Right cardiac atrium (tissue), 5 donors: ENCODE results near the gene SPDYC. TPM values are rescaled to one million over a fixed set of nuclear protein-coding genes. Genes with fewer than 3 reads are reported as not detected.
A peak's percentile ranks its signal among the peaks of the same experiment; 100 is the strongest.

Experiments used
- ATAC-seq, 2 donors: fragments of 200-7000 bp; cut with Tn5 transposase; one replicate each; pipeline versions ENCODE4 v1.8.0 to v1.9.1; 2020; ENCODE audit warnings: moderate library complexity in 2 of 2, mild to moderate bottlenecking in 1 of 2
- DNase-seq, 3 donors: peaks; one replicate each; pipeline ENCODE4 v3.0.0-alpha.2; 2020
- H3K27ac ChIP-seq: one replicate; pipeline ENCODE4 v1.5.1; 2013; ENCODE audit warnings: mild to moderate bottlenecking, low read length, control low read depth, moderate library complexity
- H3K27me3 ChIP-seq: one replicate; pipeline ENCODE4 v1.6.1; 2013; ENCODE audit not compliant: control insufficient read depth, insufficient read depth
- H3K4me1 ChIP-seq: one replicate; pipeline ENCODE4 v1.6.1; 2013; ENCODE audit warnings: low read length; ENCODE audit not compliant: control insufficient read depth, insufficient read depth
- H3K4me3 ChIP-seq: one replicate; pipeline ENCODE4 v1.5.1; 2013; ENCODE audit warnings: low read length, control low read depth
- H3K9me3 ChIP-seq: one replicate; pipeline ENCODE4 v1.6.1; 2013; ENCODE audit warnings: low read length; ENCODE audit not compliant: control insufficient read depth
- WGBS: extraction: QIAGEN DNeasy Blood & Tissue Kit; methylation state at CpG from one replicate; pipeline ENCODE4 v1.1.7; 2013; 5-methylcytosine and 5-hydroxymethylcytosine counted together
- intact Hi-C, 4 donors: fragments of 100-400 bp; cut with DNase I; formaldehyde crosslinking; loops; one replicate each; pipeline versions ENCODE4 v1.11.0 to v1.14.0; 2022 to 2023
- polyA plus RNA-seq: library from polyadenylated mRNA; stranded (reverse); fragments of 200-250 nt; gene quantifications from one replicate; pipeline ENCODE4 v1.2.3, GENCODE V29; 2013
- total RNA-seq, 4 donors: library from RNA; stranded (reverse); fragmentation: NEBNext Ultra II Directional; extraction: Animal tissue kit (Norgen Biotek cat#: 25700); gene quantifications; one replicate each; pipeline ENCODE4 v1.2.1, GENCODE V29; 2021
- donor health status: healthy with polysubstance abuse.
- donor health status: DM: no; HTN: yes; CAD: no.
- donor health status: DM: no; HTN: no; CAD: no.
- donor health status: DM: no; HTN: yes; CAD: no; lungs with severe emphysema.
- donor health status: DM: yes; HTN: yes; CAD: no.

Gene SPDYC
- total and polyA plus RNA-seq, 5 donors = not detected

GRCh38 chr11:65128182-65129145 is 41.6 kb upstream of the SPDYC start:
- DNase-seq (peak in 1 of 3 donors; percentile 47), ATAC-seq (no peak)
- H3K27me3 ChIP-seq = no peaks in the 10 kb centered on the region
- H3K9me3 ChIP-seq = no peaks in the 10 kb centered on the region
- H3K4me3 ChIP-seq = no peak overlapping the region
- no peak overlapping the region for H3K27ac ChIP-seq
- peaks cover 3% of the 10 kb centered on the region for H3K4me1 ChIP-seq
- intact Hi-C loops = no loop called here
- 81% methylated on average over 15 of the region's 15 CpGs for WGBS

GRCh38 chr11:65129649-65130441 is 40.2 kb upstream of the SPDYC start:
- Histone ChIP-seq H3K27ac (no peak overlapping the region), H3K27me3 (no peaks in the 10 kb centered on the region), H3K9me3 (no peaks in the 10 kb centered on the region), H3K4me1 (peaks cover 3% of the 10 kb centered on the region), H3K4me3 (no peak overlapping the region)
- intact Hi-C loops = loop anchor here in 1 of 4 donors (10.0 kb wide), 1 partner anchor 315 kb away; the partner anchor contains the start of gene MEN1
- WGBS = 87% methylated on average over 13 of the region's 13 CpGs
- DNase-seq = peak in 1 of 3 donors; percentile 38
- no peak for ATAC-seq

- WGBS = 81% methylated on average over 19 of the region's 19 CpGs
- no peak for ATAC-seq
- peak in 1 of 3 donors; percentile 50 for DNase-seq
Observed at GRCh38 chr11:65130631-65131416, 39.2 kb upstream of the SPDYC start.

DNA sequence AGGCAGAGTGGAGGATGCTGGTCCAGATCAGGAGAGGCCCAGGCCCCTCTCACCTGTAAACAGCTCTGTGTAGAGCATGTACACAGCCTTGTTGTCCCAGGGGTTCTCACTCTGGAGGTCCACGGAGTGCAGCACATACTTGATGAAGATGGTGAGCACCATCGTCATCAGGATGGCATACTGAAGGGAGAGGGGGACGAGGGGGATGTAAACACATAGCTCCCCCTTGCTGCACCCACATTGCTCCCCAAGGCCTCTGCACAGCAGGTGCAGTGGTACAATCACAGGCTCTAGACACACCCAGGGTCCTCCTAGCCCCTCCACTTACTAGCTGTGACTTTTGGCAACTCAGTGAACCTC is 38.6 kb upstream of the SPDYC start:
- Histone ChIP-seq H3K27me3 (no peaks in the 10 kb centered on the region), H3K4me3 (no peak overlapping the region), H3K27ac (no peak overlapping the region), H3K4me1 (peaks cover 6% of the 10 kb centered on the region), H3K9me3 (no peaks in the 10 kb centered on the region)
- intact Hi-C loops = loop anchor here in 1 of 4 donors (10.0 kb wide), 1 partner anchor 317 kb away; the partner anchor contains the start of gene MEN1
- no peak for DNase-seq
- 75% methylated on average over 3 of the region's 3 CpGs for WGBS
- ATAC-seq = no peak

More at GRCh38 chr11:65130631-65131416, 39.2 kb upstream of the SPDYC start:
- Histone ChIP-seq H3K9me3 (no peaks in the 10 kb centered on the region), H3K27ac (no peak overlapping the region), H3K27me3 (no peaks in the 10 kb centered on the region), H3K4me1 (peaks cover 6% of the 10 kb centered on the region), H3K4me3 (no peak overlapping the region)
- intact Hi-C loops = loop anchor here in 1 of 4 donors (10.0 kb wide), 1 partner anchor 316 kb away; the partner anchor contains the start of gene MEN1

DNA sequence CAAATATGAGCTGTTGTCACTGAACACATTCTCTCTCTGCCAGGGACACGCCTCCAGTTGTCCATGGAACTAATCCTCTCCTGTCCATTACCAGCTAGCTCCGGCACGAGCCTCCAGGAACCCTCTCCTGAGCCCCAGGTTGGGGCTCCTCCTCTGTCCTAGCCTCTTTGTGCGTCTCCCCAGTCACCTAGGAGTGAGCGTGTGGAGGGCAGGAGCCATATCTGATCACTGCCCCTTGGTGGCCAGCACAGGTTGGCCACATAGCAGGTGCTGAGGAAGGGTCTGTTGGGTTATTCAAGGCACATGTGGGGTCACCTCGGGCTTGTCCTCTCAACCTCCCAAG is 38.2 kb upstream of the SPDYC start:
- H3K4me3 ChIP-seq = no peak overlapping the region
- WGBS = 73% methylated on average over 6 of the region's 6 CpGs
- H3K4me1 ChIP-seq = peaks cover 6% of the 10 kb centered on the region
- H3K27ac ChIP-seq = no peak overlapping the region
- no peaks in the 10 kb centered on the region for H3K9me3 ChIP-seq
- H3K27me3 ChIP-seq = no peaks in the 10 kb centered on the region
- ATAC-seq (no peak), DNase-seq (no peak)
- intact Hi-C loops = loop anchor here in 1 of 4 donors (10.0 kb wide), 1 partner anchor 317 kb away; the partner anchor contains the start of gene MEN1

GRCh38 chr11:65132238-65132987 is 37.6 kb upstream of the SPDYC start:
- Histone ChIP-seq H3K4me1 (peaks cover 6% of the 10 kb centered on the region), H3K4me3 (no peak overlapping the region), H3K27ac (no peak overlapping the region), H3K27me3 (no peaks in the 10 kb centered on the region), H3K9me3 (no peaks in the 10 kb centered on the region)
- 70% methylated on average over 10 of the region's 10 CpGs for WGBS
- intact Hi-C loops = loop anchor here in 1 of 4 donors (10.0 kb wide), 1 partner anchor 318 kb away; the partner anchor contains the start of gene MEN1
- ATAC-seq (no peak), DNase-seq (peak in 1 of 3 donors; percentile 57)

DNA sequence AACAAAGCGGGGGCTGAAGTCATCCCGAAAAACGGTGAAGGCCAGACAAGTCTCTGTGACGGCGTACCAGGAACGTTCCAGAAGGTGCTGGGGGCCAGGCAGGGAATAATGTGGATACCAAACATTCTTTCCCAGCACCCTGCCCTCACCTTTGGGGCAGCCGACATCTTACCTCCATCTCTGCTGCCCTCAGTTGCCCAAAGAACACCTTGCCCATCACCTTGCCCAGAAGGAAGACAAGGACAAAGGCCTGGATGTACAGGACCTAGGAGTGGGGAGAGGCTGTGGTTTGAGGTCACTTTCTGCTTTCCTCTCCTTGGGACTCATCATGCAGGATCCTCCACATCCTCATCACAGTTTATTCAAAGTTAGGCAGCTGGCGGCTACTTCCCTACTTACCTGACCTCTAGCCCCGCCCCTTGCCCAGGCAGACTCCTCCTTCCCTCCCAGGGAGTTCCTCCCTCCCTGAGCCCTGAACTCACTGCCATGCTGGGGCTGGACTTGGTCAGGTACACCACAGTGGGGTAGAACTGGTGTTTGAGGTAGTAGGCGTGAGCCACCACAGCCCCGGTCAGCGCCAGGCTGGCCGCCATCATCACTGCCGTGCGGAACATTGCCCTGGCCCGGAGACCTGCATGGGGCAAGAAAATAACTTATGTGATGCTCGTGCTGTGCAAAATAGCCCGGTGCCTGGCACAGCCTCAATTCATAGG is 36.9 kb upstream of the SPDYC start:
- Histone ChIP-seq H3K4me3 (peak overlapping the region; percentile 66), H3K27me3 (no peaks in the 10 kb centered on the region), H3K27ac (peak overlapping the region; percentile 9), H3K9me3 (no peaks in the 10 kb centered on the region), H3K4me1 (peaks cover 6% of the 10 kb centered on the region)
- intact Hi-C loops = loop anchor here in 1 of 4 donors (10.0 kb wide), 1 partner anchor 318 kb away; the partner anchor contains the start of gene MEN1
- peak in 2 of 3 donors; percentile 30 to 44 for DNase-seq
- WGBS = 42% methylated on average over 18 of the region's 18 CpGs
- ATAC-seq = no peak

GRCh38 chr11:65133724-65134123 is 36.3 kb upstream of the SPDYC start:
- peaks cover 6% of the 10 kb centered on the region for H3K4me1 ChIP-seq
- peak overlapping the region; percentile 66 for H3K4me3 ChIP-seq
- intact Hi-C loops = loop anchor here in 2 of 4 donors (2.0 to 10.0 kb wide), 2 partner anchors 47 to 319 kb away; partner anchors contain the start of genes CAPN1 (in 1 of the 2) and MEN1 (in 1 of the 2)
- 1% methylated on average over 20 of the region's 20 CpGs for WGBS
- peak overlapping the region; percentile 88 for H3K27ac ChIP-seq
- no peaks in the 10 kb centered on the region for H3K9me3 ChIP-seq
- DNase-seq (peak; percentile 78 to 86 (median 84)), ATAC-seq (peak; percentile 3 to 26)
- H3K27me3 ChIP-seq = no peaks in the 10 kb centered on the region

- Histone ChIP-seq H3K9me3 (no peaks in the 10 kb centered on the region), H3K4me3 (peak within 1 kb of the TSS; percentile 66), H3K4me1 (peaks cover 6% of the 10 kb centered on the region), H3K27ac (peak within 1 kb of the TSS; percentile 88), H3K27me3 (no peaks in the 10 kb centered on the region)
- ATAC-seq (peak; percentile 93 to 94), DNase-seq (peak; percentile 91 to 96 (median 96))
- WGBS = under 1% methylated on average over 60 of the region's 60 CpGs
- intact Hi-C loops = loop anchor here in 2 of 4 donors (2.0 to 10.0 kb wide), 2 partner anchors 46 to 320 kb away; partner anchors contain the start of genes CAPN1 (in 1 of the 2) and MEN1 (in 1 of the 2)
Observed at GRCh38 chr11:65134240-65134951, 35.6 kb upstream of the SPDYC start, which contains the start of gene SYVN1. SYVN1 (minus strand) TSS chr11:65134519; CDS start chr11:65133601, 918 bp downstream.
